Neutrophil (primary cell): ENCODE measurements around the gene CDK5.

Experiments
- H3K27ac ChIP-seq: fragments of 200-600 bp; sonication (generic); 2 replicates; pipeline ENCODE4 v1.5.1; 2016; ENCODE audit warnings: mild to moderate bottlenecking, moderate library complexity
- H3K27me3 ChIP-seq: fragments of 200-600 bp; sonication (generic); 2 replicates; pipeline ENCODE4 v1.6.0; 2016; ENCODE audit warnings: mild to moderate bottlenecking
- H3K36me3 ChIP-seq: fragments of 200-600 bp; sonication (generic); 2 replicates; pipeline ENCODE4 v1.5.1; 2017
- H3K4me1 ChIP-seq, 2 experiments: fragments of 200-600 bp in 1 of 2; sonication (generic) in 1 of 2; 1 replicate in 1 of 2; 2 replicates in 1 of 2; pipeline versions ENCODE4 v1.5.1 to v1.6.1; 2013 to 2016; ENCODE audit warnings: low read depth in 1 of 2, low read length in 1 of 2, mild to moderate bottlenecking in 1 of 2, moderate library complexity in 1 of 2; ENCODE audit not compliant: control insufficient read depth in 1 of 2, insufficient read depth in 1 of 2
- H3K4me3 ChIP-seq, 2 experiments: fragments of 200-600 bp in 1 of 2; sonication (generic) in 1 of 2; 1 replicate in 1 of 2; 2 replicates in 1 of 2; pipeline ENCODE4 v1.5.1; 2013 to 2016; ENCODE audit warnings: low read depth in 1 of 2, low read length in 1 of 2, mild to moderate bottlenecking in 1 of 2, moderate library complexity in 1 of 2
- H3K9me3 ChIP-seq: fragments of 200-600 bp; sonication (generic); 2 replicates; pipeline ENCODE4 v1.5.1; 2016
- TF ChIP-seq, protein P1 (sequence below): fragments of 200-600 bp; sonication (generic); IDR thresholded peaks from 2 replicates; pipeline ENCODE4 v1.5.1; 2016; ENCODE audit warnings: antibody characterized with exemption

Gene CDK5

DNA sequence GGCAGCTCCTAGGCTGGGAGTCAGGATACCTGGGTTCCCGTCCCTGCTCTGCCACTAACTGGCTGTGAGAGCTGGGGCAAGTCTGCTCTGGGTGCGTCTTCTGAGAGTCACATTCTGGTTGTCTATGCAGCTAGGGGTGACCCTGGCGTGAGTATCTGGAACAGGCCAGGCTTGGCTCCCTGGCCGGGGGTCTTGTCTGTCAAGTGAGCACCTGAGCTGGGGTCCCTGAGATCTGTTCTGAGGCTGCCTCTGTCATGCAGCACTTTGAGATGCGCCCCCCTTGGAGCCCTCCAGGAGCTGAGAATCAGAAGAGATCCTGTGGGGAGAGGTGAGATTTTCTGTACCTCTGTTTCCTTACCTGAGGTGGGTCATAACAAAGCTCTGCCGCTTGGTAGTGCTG lies 36.1 kb upstream of the CDK5 start:
- H3K9me3 ChIP-seq = no peaks in the 10 kb centered on the region
- H3K36me3 ChIP-seq = no peaks in the 10 kb centered on the region
- peaks cover 11 to 12% of the 10 kb centered on the region in 2 experiments for H3K4me1 ChIP-seq
- peaks cover 8% of the 10 kb centered on the region for H3K27me3 ChIP-seq
- TF ChIP-seq, protein P1, sequence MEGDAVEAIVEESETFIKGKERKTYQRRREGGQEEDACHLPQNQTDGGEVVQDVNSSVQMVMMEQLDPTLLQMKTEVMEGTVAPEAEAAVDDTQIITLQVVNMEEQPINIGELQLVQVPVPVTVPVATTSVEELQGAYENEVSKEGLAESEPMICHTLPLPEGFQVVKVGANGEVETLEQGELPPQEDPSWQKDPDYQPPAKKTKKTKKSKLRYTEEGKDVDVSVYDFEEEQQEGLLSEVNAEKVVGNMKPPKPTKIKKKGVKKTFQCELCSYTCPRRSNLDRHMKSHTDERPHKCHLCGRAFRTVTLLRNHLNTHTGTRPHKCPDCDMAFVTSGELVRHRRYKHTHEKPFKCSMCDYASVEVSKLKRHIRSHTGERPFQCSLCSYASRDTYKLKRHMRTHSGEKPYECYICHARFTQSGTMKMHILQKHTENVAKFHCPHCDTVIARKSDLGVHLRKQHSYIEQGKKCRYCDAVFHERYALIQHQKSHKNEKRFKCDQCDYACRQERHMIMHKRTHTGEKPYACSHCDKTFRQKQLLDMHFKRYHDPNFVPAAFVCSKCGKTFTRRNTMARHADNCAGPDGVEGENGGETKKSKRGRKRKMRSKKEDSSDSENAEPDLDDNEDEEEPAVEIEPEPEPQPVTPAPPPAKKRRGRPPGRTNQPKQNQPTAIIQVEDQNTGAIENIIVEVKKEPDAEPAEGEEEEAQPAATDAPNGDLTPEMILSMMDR = no peak
- H3K27ac ChIP-seq = no peak overlapping the region
- H3K4me3 ChIP-seq = no peak overlapping the region

DNA sequence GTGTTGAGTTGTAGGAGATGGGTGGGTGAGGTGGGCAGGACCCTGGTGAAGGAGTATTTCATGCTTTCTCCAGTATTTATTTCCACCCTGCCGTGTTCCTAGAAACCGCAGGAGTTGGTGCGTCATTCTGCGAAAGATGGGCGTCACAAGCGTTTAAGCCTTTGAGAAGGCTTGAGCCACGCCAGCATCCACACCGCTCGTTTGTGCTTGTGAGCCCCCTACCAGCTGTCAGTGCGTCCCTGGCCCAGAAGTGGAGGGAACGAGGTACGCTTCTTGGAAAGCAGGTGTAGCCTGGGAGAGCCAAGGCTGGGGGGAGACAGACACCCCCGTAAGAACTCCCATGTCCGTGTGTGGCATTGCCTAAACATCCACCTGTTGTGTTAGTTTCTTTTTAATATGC lies 34.3 kb upstream of the CDK5 start:
- H3K27ac ChIP-seq = no peak overlapping the region
- H3K27me3 ChIP-seq = peaks cover 26% of the 10 kb centered on the region
- no peaks in the 10 kb centered on the region for H3K36me3 ChIP-seq
- no peak overlapping the region for H3K4me3 ChIP-seq
- H3K4me1 ChIP-seq = peaks cover 29 to 30% of the 10 kb centered on the region in 2 experiments
- no peaks in the 10 kb centered on the region for H3K9me3 ChIP-seq
- TF ChIP-seq, protein P1 = no peak

DNA sequence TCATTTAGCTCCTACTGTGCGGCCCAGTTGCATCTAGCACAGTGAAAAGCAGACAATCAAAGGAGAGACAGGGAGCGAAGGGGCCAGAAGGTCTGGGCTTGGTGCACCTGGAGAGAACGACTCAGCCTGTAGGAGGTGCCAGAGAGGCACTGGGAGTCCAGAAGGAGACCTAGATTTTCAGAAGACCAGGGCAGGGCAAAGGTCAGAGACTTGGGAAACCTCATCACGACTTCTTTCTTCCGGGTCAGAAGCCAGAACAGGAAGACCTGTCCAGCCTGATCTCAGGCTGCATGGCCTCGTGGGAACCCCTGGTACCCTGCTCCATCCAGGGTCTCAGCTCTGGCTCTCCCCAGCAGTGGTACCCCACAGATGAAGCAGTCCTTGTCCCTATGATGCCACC lies 33.7 kb upstream of the CDK5 start:
- TF ChIP-seq, protein P1 = no peak
- Histone ChIP-seq H3K9me3 (no peaks in the 10 kb centered on the region), H3K4me1 (peaks cover 31 to 33% of the 10 kb centered on the region in 2 experiments), H3K36me3 (no peaks in the 10 kb centered on the region), H3K27ac (no peak overlapping the region), H3K4me3 (no peak overlapping the region), H3K27me3 (peaks cover 29% of the 10 kb centered on the region)

DNA sequence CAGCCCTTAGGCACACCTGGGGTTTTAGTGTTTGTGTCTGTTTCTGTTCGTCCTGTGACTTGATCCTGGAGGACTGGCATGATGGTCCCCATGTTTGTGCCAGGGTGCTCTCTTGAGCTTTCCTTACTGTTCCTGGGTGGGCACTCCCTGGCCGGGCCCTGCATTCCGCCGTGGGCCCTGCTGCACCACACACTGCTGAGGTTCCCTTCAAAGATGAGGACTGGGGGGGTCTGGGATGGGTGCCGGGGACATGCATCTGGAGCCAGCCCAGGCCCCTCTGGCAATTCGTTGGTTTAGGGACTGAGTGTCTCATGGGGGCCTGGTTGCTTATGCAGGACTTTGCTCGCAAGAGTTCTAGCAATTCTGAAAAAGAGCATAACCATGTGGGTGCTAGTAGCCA lies 33.3 kb upstream of the CDK5 start:
- TF ChIP-seq, protein P1 = no peak
- peaks cover 32 to 33% of the 10 kb centered on the region in 2 experiments for H3K4me1 ChIP-seq
- H3K27ac ChIP-seq = no peak overlapping the region
- H3K9me3 ChIP-seq = no peaks in the 10 kb centered on the region
- H3K4me3 ChIP-seq = no peak overlapping the region
- no peaks in the 10 kb centered on the region for H3K36me3 ChIP-seq
- peaks cover 29% of the 10 kb centered on the region for H3K27me3 ChIP-seq

DNA sequence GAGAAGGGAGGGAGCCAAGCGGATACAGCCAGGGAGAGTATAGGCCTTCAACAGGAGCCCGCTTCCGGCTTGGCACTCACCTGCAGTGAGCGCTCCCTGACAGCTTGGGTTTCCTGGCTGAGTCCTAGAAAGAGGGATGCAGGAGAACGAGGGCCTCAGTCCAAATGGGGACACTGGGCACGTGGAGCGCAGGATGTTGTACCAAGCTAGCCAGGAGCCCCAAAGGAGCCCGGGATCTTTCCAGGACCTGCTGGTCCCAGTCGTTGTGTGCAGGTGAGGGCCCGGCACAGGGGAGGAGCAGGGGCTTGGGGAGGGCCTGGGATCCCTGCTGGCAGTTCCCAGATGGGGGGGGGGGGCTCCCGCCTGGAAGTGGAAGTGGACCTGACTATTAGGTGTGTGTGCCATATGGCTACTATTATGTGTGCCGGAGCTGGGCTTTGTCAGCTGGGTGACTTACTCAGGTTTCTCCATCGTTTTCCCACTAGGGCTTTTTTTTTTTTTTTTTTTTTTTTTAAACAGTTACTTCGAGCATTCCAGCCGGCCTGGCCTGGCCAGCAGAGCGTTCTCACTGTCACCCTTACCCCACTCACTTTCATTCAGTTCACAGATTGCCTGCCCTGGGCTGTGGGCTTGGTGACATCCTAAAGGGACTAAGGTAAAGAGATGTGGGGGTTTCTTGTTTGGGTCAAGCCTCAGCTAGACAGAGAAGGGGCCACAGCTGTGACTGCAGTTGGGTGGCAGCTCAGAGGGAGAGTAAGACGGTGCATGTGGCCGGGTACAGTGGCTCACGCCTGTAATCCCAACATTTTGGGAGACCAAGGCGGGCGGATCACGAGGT lies 32.4 kb upstream of the CDK5 start:
- Histone ChIP-seq H3K4me3 (peak overlapping the region in 1 of 2 experiments; percentile 62), H3K36me3 (no peaks in the 10 kb centered on the region), H3K27ac (peak overlapping the region; percentile 64), H3K9me3 (no peaks in the 10 kb centered on the region), H3K27me3 (peaks cover 38% of the 10 kb centered on the region), H3K4me1 (peaks cover 38 to 39% of the 10 kb centered on the region in 2 experiments)
- TF ChIP-seq, protein P1 = no peak
